Panc1 (cell line): ENCODE results near the gene PAGE2. TPM values are rescaled to one million over a fixed set of nuclear protein-coding genes. Genes with fewer than 3 reads are reported as not detected.
"Not testable (repeated sequence)": the region's sequence is repeated elsewhere in the genome, so short reads cannot be mapped to it uniquely, and the experiment has no call there.

Source experiments
- ATAC-seq: fragments of 200-7000 bp; cut with Tn5 transposase; 2 replicates; pipeline ENCODE4 v1.9.1; 2020; ENCODE audit warnings: mild to moderate bottlenecking, moderate library complexity
- BruUV-seq: library from RNA; stranded (reverse); fragments of 400-500 nt; replicated peaks from 2 replicates; lab custom pipeline; 2021; lab: Mats Ljungman, UMichigan
- CTCF ChIA-PET: fragments of 300-600 bp; sonication (Branson Sonifier 250); formaldehyde crosslinking; loops from one replicate; lab custom pipeline; 2022; ENCODE audit warnings: antibody characterized with exemption; lab: Charles Lee
- POLR2A ChIA-PET: fragments of 300-600 bp; sonication (Branson Sonifier 250); formaldehyde crosslinking; loops from one replicate; lab custom pipeline; 2022; ENCODE audit warnings: antibody characterized with exemption; lab: Charles Lee
- DNase-seq: peaks from one replicate; pipeline ENCODE4 v3.0.0-alpha.2; 2010; ENCODE audit warnings: low read depth, low spot score
- H3K27ac ChIP-seq: 2 replicates; pipeline ENCODE4 v1.5.1; 2011; ENCODE audit warnings: mild to moderate bottlenecking, low read length, inconsistent platforms
- H3K27me3 ChIP-seq: fragments of 200-500 bp; sonication (Bioruptor generic); 2 replicates; pipeline ENCODE4 v1.6.0; 2014; ENCODE audit warnings: low read length, inconsistent platforms; ENCODE audit not compliant: control insufficient read depth, insufficient read depth
- H3K36me3 ChIP-seq: fragments of 200-500 bp; sonication (Bioruptor generic); 2 replicates; pipeline ENCODE4 v1.5.1; 2014; ENCODE audit warnings: inconsistent platforms, mild to moderate bottlenecking, low read length, moderate library complexity; ENCODE audit not compliant: control insufficient read depth, insufficient read depth
- H3K4me1 ChIP-seq: 2 replicates; pipeline ENCODE4 v1.5.1; 2011; ENCODE audit warnings: inconsistent platforms, mild to moderate bottlenecking, low read length, moderate library complexity; ENCODE audit not compliant: control insufficient read depth, insufficient read depth
- H3K4me3 ChIP-seq, 2 experiments: 2 replicates each; pipeline ENCODE4 v1.5.1; 2011 to 2012; ENCODE audit warnings: low read depth in 2 of 2, low read length in 2 of 2, mild to moderate bottlenecking in 2 of 2, inconsistent platforms in 1 of 2, moderate library complexity in 1 of 2
- H3K9me3 ChIP-seq: fragments of 200-500 bp; sonication (Bioruptor generic); 2 replicates; pipeline ENCODE4 v1.5.1; 2014; ENCODE audit warnings: low read depth, mild to moderate bottlenecking, inconsistent platforms, low read length, moderate library complexity; ENCODE audit not compliant: control insufficient read depth, insufficient read depth
- CTCF ChIP-seq: fragments of 450-650 bp; IDR thresholded peaks from 2 replicates; pipeline ENCODE4 v1.5.1; 2017; ENCODE audit warnings: mild to moderate bottlenecking
- POLR2AphosphoS5 ChIP-seq: IDR thresholded peaks from 2 replicates; pipeline ENCODE4 v1.6.1; 2012; ENCODE audit warnings: mild to moderate bottlenecking, low read depth, low read length, moderate library complexity
- REST ChIP-seq, 2 experiments: IDR thresholded peaks; 2 replicates each; pipeline ENCODE4 v1.6.1; 2011 to 2012; ENCODE audit warnings: low read depth in 2 of 2, control low read depth in 1 of 2, low read length in 1 of 2, mild to moderate bottlenecking in 1 of 2, moderate library complexity in 1 of 2; ENCODE audit not compliant: insufficient read depth in 1 of 2
- SIN3A ChIP-seq: IDR thresholded peaks from 2 replicates; pipeline ENCODE4 v1.6.1; 2012; ENCODE audit warnings: low read depth, mild to moderate bottlenecking, low read length, moderate library complexity, borderline replicate concordance; ENCODE audit not compliant: insufficient read depth
- TCF7L2 ChIP-seq: IDR thresholded peaks from 2 replicates; pipeline ENCODE4 v1.6.1; 2011; ENCODE audit warnings: mild to moderate bottlenecking, low read depth, low read length, inconsistent platforms
- in situ Hi-C: cut with HindIII; loops from 2 replicates; pipeline ENCODE4 v1.10.0; 2016; ENCODE audit warnings: low sequenced_read_pairs, low pct_unique_long_range_greater_than_20kb
- intact Hi-C: fragments of 100-400 bp; cut with micrococcal nuclease; formaldehyde crosslinking; loops from one replicate; pipeline ENCODE4 v1.10.0; 2022; ENCODE audit not compliant: unreplicated experiment
- total RNA-seq: library from RNA; stranded (reverse); gene quantifications from one replicate; pipeline ENCODE4 v1.2.1, GENCODE V29; 2021; ENCODE audit not compliant: unreplicated experiment

The PAGE2 gene
- total RNA-seq, 1 experiment from 2014 or later = not detected

GRCh38 chrX:55057675-55058249, 31.1 kb upstream of the PAGE2 start:
- Histone ChIP-seq H3K27me3 (no peaks in the 10 kb centered on the region; the same call in 1 of the 2 replicates), H3K36me3 (no peaks in the 10 kb centered on the region), H3K4me3 (no peak overlapping the region), H3K9me3 (no peaks in the 10 kb centered on the region), H3K27ac (no peak overlapping the region), H3K4me1 (no peaks in the 10 kb centered on the region)
- intact Hi-C loops = loop anchor here (2.0 kb wide), 1 partner anchor 167 kb away; no protein-coding TSS in a partner anchor
- in situ Hi-C loops = no loop called here
- ChIA-PET POLR2A (no interaction called here), CTCF (interaction anchor here (0.5 kb wide), 1 partner anchor 1388 kb away, joined by 4 read pairs; no protein-coding TSS in a partner anchor)
- TF ChIP-seq CTCF (peak; percentile 75; the same call in 1 of the 2 replicates), SIN3A (no peak), TCF7L2 (0 out of 2 replicates have a peak, but pooled peaks have one; percentile 24), REST (IDR thresholded peaks at IDR 0.05; ENCODE audit: insufficient read depth in 1 of 2, low read depth in 2 of 2, low read length in 1 of 2) (no peak), POLR2AphosphoS5 (no peak)
- ATAC-seq = peak; percentile 72; the same call in 1 of the 2 replicates
- BruUV-seq = no TSS peak
- peak; percentile 20 for DNase-seq

- ATAC-seq, H3K9me3 ChIP-seq, H3K4me1 ChIP-seq, H3K27me3 ChIP-seq, H3K27ac ChIP-seq, BruUV-seq, H3K4me3 ChIP-seq, H3K36me3 ChIP-seq, POLR2A ChIA-PET, DNase-seq, CTCF ChIA-PET, in situ Hi-C loops: not testable (repeated sequence)
- intact Hi-C loops = loop anchor here (10.0 kb wide), 1 partner anchor 422 kb away; no protein-coding TSS in a partner anchor
Observed at GRCh38 chrX:55067180-55067579, 21.6 kb upstream of the PAGE2 start.

- no peaks in the 10 kb centered on the region for H3K9me3 ChIP-seq
- ChIA-PET CTCF (no interaction called here), POLR2A (no interaction called here)
- H3K4me1 ChIP-seq = no peaks in the 10 kb centered on the region
- intact Hi-C loops (no loop called here), in situ Hi-C loops (no loop called here)
- H3K4me3 ChIP-seq = no peak overlapping the region
- no peaks in the 10 kb centered on the region for H3K36me3 ChIP-seq
- H3K27me3 ChIP-seq = no peaks in the 10 kb centered on the region
- H3K27ac ChIP-seq = no peak overlapping the region
- DNase-seq = no peak
- BruUV-seq = no TSS peak
- TF ChIP-seq POLR2AphosphoS5 (no peak), SIN3A (no peak), REST (IDR thresholded peaks at IDR 0.05; ENCODE audit: insufficient read depth in 1 of 2, low read depth in 2 of 2, low read length in 1 of 2) (no peak), TCF7L2 (no peak), CTCF (no peak)
- ATAC-seq = no peak
Observed at GRCh38 chrX:55072286-55072685, 16.5 kb upstream of the PAGE2 start.
